H1 (cell line): ENCODE data around the gene KRT9. TPM values are rescaled to one million over a fixed set of nuclear protein-coding genes. Genes with fewer than 3 reads are reported as not detected.

ENCODE experiments used
- CTCF ChIA-PET: fragments of 300-600 bp; sonication (Branson Sonifier 250); formaldehyde crosslinking; loops from one replicate; lab custom pipeline; 2021; ENCODE audit not compliant: partially characterized antibody; lab: Charles Lee
- POLR2A ChIA-PET: fragments of 300-600 bp; sonication (Branson Sonifier 250); formaldehyde crosslinking; loops from one replicate; lab custom pipeline; 2021; ENCODE audit warnings: inconsistent platforms; ENCODE audit not compliant: partially characterized antibody; lab: Charles Lee
- DNase-seq, 2 experiments: peaks; one replicate each; pipeline versions ENCODE4 v3.0.0 to v3.0.0-alpha.2; 2010 to 2022; ENCODE audit warnings: low spot score in 2 of 2, low read depth in 1 of 2, mixed read lengths in 1 of 2
- FAIRE-seq: peaks from 2 replicates; lab custom pipeline; 2011; peaks lifted over from hg19 to GRCh38; lab: Jason Lieb, UNC
- H2AFZ ChIP-seq: 2 replicates; pipeline ENCODE4 v1.8.1; 2012; ENCODE audit warnings: low read length, inconsistent platforms
- H2AK5ac ChIP-seq: 2 replicates; pipeline ENCODE4 v1.6.1; 2013; ENCODE audit warnings: low read depth, low read length
- H2BK120ac ChIP-seq: replicated peaks from 2 replicates; pipeline ENCODE3; 2013; ENCODE audit warnings: low read depth, low read length, inconsistent platforms
- H2BK12ac ChIP-seq: 2 replicates; pipeline ENCODE4 v1.6.1; 2013; ENCODE audit warnings: low read depth, low read length
- H2BK15ac ChIP-seq: 2 replicates; pipeline ENCODE4 v1.6.1; 2013; ENCODE audit warnings: low read length
- H2BK20ac ChIP-seq: 2 replicates; pipeline ENCODE4 v1.6.1; 2013; ENCODE audit warnings: low read length
- H2BK5ac ChIP-seq: 2 replicates; pipeline ENCODE4 v1.6.1; 2013; ENCODE audit warnings: low read depth, low read length
- H3K14ac ChIP-seq: 2 replicates; pipeline ENCODE4 v1.6.1; 2013; ENCODE audit warnings: inconsistent platforms; ENCODE audit not compliant: insufficient read length
- H3K18ac ChIP-seq: 2 replicates; pipeline ENCODE4 v1.6.1; 2013; ENCODE audit warnings: low read length; ENCODE audit errors: extremely low read depth
- H3K23ac ChIP-seq: 2 replicates; pipeline ENCODE4 v1.6.1; 2013; ENCODE audit warnings: inconsistent platforms; ENCODE audit not compliant: insufficient read length
- H3K23me2 ChIP-seq: 2 replicates; pipeline ENCODE4 v1.6.1; 2013; ENCODE audit warnings: low read depth, low read length
- H3K27ac ChIP-seq: 2 replicates; pipeline ENCODE4 v1.6.1; 2011; ENCODE audit warnings: low read depth, low read length, inconsistent platforms
- H3K27me3 ChIP-seq, 4 experiments: replicated peaks in 1 of 4; 1 replicate in 1 of 4; 2 replicates in 3 of 4; pipeline versions ENCODE4 v1.6.1 to v1.8.1; 2011 to 2013; ENCODE audit warnings: low read length in 3 of 4, mild to moderate bottlenecking in 3 of 4, inconsistent platforms in 2 of 4, mixed read lengths in 2 of 4, moderate library complexity in 1 of 4; ENCODE audit not compliant: control insufficient read depth in 3 of 4, insufficient read depth in 3 of 4; ENCODE audit errors: extremely low read depth in 1 of 4
- H3K36me3 ChIP-seq, 4 experiments: 2 replicates each; pipeline versions ENCODE4 v1.6.1 to v1.8.1; 2011 to 2013; ENCODE audit warnings: mild to moderate bottlenecking in 4 of 4, low read length in 3 of 4, moderate library complexity in 2 of 4, control low read depth in 1 of 4, inconsistent platforms in 1 of 4; ENCODE audit not compliant: insufficient read depth in 4 of 4, control insufficient read depth in 2 of 4
- H3K4ac ChIP-seq: replicated peaks from 2 replicates; pipeline ENCODE3; 2013; ENCODE audit warnings: low read length, low read depth, mixed read lengths, inconsistent platforms; ENCODE audit not compliant: insufficient read length
- H3K4me1 ChIP-seq, 4 experiments: replicated peaks in 1 of 4; 1 replicate in 1 of 4; 2 replicates in 3 of 4; pipeline versions ENCODE4 v1.6.1 to v1.8.1; 2011 to 2013; ENCODE audit warnings: low read length in 3 of 4, inconsistent platforms in 2 of 4, mixed read lengths in 1 of 4; ENCODE audit not compliant: insufficient read depth in 4 of 4, control insufficient read depth in 3 of 4
- H3K4me2 ChIP-seq, 2 experiments: 2 replicates each; pipeline versions ENCODE4 v1.6.1 to v1.8.1; 2011 to 2013; ENCODE audit warnings: low read depth in 2 of 2, low read length in 2 of 2, control low read depth in 1 of 2, inconsistent platforms in 1 of 2, mild to moderate bottlenecking in 1 of 2; ENCODE audit not compliant: insufficient read depth in 1 of 2
- H3K4me3 ChIP-seq, 4 experiments: fragments of 200-600, 300-600 bp in 1 of 4; sonication (generic), shearing (Covaris generic), sonication (Bioruptor Twin) in 1 of 4; 2 replicates each; pipeline versions ENCODE4 v1.5.1 to v1.8.1; 2011 to 2016; ENCODE audit warnings: low read length in 4 of 4, low read depth in 3 of 4, control low read depth in 2 of 4, inconsistent platforms in 2 of 4, mild to moderate bottlenecking in 2 of 4, mixed read lengths in 1 of 4, moderate library complexity in 1 of 4; ENCODE audit not compliant: insufficient read depth in 2 of 4; ENCODE audit errors: extremely low read depth in 1 of 4
- H3K56ac ChIP-seq: replicated peaks from 2 replicates; pipeline ENCODE3; 2013; ENCODE audit warnings: low read depth, mild to moderate bottlenecking, mixed read lengths, low read length, inconsistent platforms; ENCODE audit not compliant: insufficient read length
- H3K79me1 ChIP-seq: 2 replicates; pipeline ENCODE4 v1.6.1; 2013; ENCODE audit warnings: low read depth, low read length, control low read depth
- H3K79me2 ChIP-seq, 2 experiments: 2 replicates each; pipeline versions ENCODE4 v1.6.1 to v1.8.1; 2012 to 2013; ENCODE audit warnings: low read length in 2 of 2, mild to moderate bottlenecking in 2 of 2, inconsistent platforms in 1 of 2; ENCODE audit not compliant: insufficient read depth in 2 of 2, control insufficient read depth in 1 of 2
- H3K9ac ChIP-seq, 4 experiments: replicated peaks in 1 of 4; 1 replicate in 1 of 4; 2 replicates in 3 of 4; pipeline versions ENCODE4 v1.6.1 to v1.8.1; 2011 to 2013; ENCODE audit warnings: low read depth in 3 of 4, low read length in 3 of 4, control low read depth in 2 of 4, mild to moderate bottlenecking in 2 of 4, moderate library complexity in 2 of 4, inconsistent platforms in 1 of 4; ENCODE audit errors: extremely low read depth in 1 of 4
- H3K9me3 ChIP-seq, 2 experiments: 2 replicates each; pipeline versions ENCODE4 v1.6.1 to v1.8.1; 2012 to 2013; ENCODE audit warnings: mild to moderate bottlenecking in 2 of 2, moderate library complexity in 2 of 2, control low read depth in 1 of 2, inconsistent platforms in 1 of 2, low read depth in 1 of 2, low read length in 1 of 2, mixed read lengths in 1 of 2; ENCODE audit not compliant: insufficient read depth in 2 of 2
- H4K20me1 ChIP-seq, 2 experiments: replicated peaks in 1 of 2; 2 replicates each; pipeline versions ENCODE3 to v1.8.1; 2011 to 2013; ENCODE audit warnings: inconsistent platforms in 2 of 2, low read length in 2 of 2, mild to moderate bottlenecking in 1 of 2; ENCODE audit not compliant: insufficient read depth in 2 of 2, control insufficient read depth in 1 of 2
- H4K5ac ChIP-seq: 2 replicates; pipeline ENCODE4 v1.6.1; 2013; ENCODE audit warnings: low read length, low read depth, mixed read lengths, inconsistent platforms; ENCODE audit not compliant: insufficient read length
- H4K8ac ChIP-seq: 2 replicates; pipeline ENCODE4 v1.8.0; 2013; ENCODE audit warnings: mild to moderate bottlenecking, moderate library complexity, low read length, inconsistent platforms; ENCODE audit not compliant: insufficient read depth; ENCODE audit errors: extremely low read depth
- H4K91ac ChIP-seq: replicated peaks from 2 replicates; pipeline ENCODE3; 2013; ENCODE audit warnings: low read length, mixed read lengths, inconsistent platforms; ENCODE audit not compliant: insufficient read length
- BACH1 ChIP-seq: IDR thresholded peaks from 2 replicates; pipeline ENCODE4 v1.6.1; 2012; ENCODE audit warnings: low read length, improper control_type of control experiment
- KDM4A ChIP-seq: IDR thresholded peaks from one replicate; pipeline ENCODE4 v1.7.1; 2012; ENCODE audit warnings: low read depth, mild to moderate bottlenecking, moderate library complexity, low read length, inconsistent platforms; ENCODE audit not compliant: severe bottlenecking
- RXRA ChIP-seq: IDR thresholded peaks from 2 replicates; pipeline ENCODE4 v1.6.1; 2011; ENCODE audit warnings: low read depth, mild to moderate bottlenecking, low read length, moderate library complexity; ENCODE audit not compliant: insufficient read depth
- WGBS, 2 experiments: shearing (Covaris generic) in 1 of 2; methylation state at CpG; one replicate each; pipeline versions ENCODE4 v1.1.6 to v1.1.7; 2013 to 2015; ENCODE audit warnings: low lambda C conversion rate in 2 of 2, mixed read lengths in 2 of 2, inconsistent platforms in 1 of 2, low coverage in 1 of 2, missing lambda C conversion rate in 1 of 2; ENCODE audit not compliant: insufficient replicate concordance in 2 of 2, insufficient coverage in 1 of 2, insufficient read length in 1 of 2; ENCODE audit errors: extremely low coverage in 1 of 2, missing lambda C conversion rate in 1 of 2; 5-methylcytosine and 5-hydroxymethylcytosine counted together
- polyA plus RNA-seq, 7 experiments: library from polyadenylated mRNA; depleted of rRNA in 3 of 7; stranded (reverse) in 5 of 7; unstranded in 2 of 7; fragments of >200 nt in 5 of 7; fragments of 200-250 nt in 2 of 7; gene quantifications; 1 replicate in 5 of 7; 2 replicates in 1 of 7; 4 replicates in 1 of 7; pipeline versions ENCODE4 v1.2.1 to v1.2.3, GENCODE V29; 2011 to 2013; ENCODE audit warnings: missing spikeins in 2 of 7, mixed read lengths in 2 of 7
- total RNA-seq: library from RNA; stranded (reverse); fragmentation: NEBNext Ultra II Directional; extraction: Animal tissue kit (Norgen Biotek cat#: 25700); gene quantifications from 2 replicates; pipeline ENCODE4 v1.2.1, GENCODE V29; 2021

Gene KRT9
- total and polyA plus RNA-seq, 2 of the 8 experiments (the other 6 are each of a cell fraction or from before 2014, with no cell fraction given), result not detected

DNA sequence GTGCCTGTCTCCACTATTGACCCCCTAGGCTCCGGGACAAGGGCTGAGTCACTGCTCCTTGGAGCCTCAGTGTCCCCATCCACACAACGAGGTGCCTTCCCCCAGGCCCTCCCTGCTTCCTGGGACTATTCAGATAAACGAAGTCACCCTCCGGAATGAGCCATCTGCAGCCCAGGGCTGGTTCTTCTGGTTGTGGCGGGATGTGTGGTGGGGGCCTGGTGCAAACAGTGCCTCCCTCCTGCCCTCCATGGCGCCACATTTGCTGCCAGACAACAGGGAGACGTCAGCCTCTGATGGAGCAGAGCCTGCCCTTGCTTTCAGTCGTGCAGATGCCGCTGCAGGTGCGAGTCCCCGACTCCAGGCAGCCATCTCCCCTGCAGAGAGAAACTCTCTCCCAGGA lies 45.8 kb upstream of the KRT9 start:
- no peaks in the 10 kb centered on the region for H3K36me3 ChIP-seq
- H3K14ac ChIP-seq, result no peak overlapping the region
- H2BK5ac ChIP-seq, result no peak overlapping the region
- H2BK12ac ChIP-seq, result no peak overlapping the region
- H4K8ac ChIP-seq, result 0 out of 2 replicates have a peak overlapping the region, but pooled peaks have one; percentile 68
- no peak overlapping the region for H2AFZ ChIP-seq
- H2BK20ac ChIP-seq, result no peak overlapping the region
- peak overlapping the region; percentile 42 for H4K91ac ChIP-seq
- no peak overlapping the region for H3K23ac ChIP-seq
- H3K79me1 ChIP-seq, result no peaks in the 10 kb centered on the region
- no peak overlapping the region for H2BK120ac ChIP-seq
- H3K9ac ChIP-seq, result no peak overlapping the region
- DNase-seq, result no peak
- ChIA-PET POLR2A (no interaction called here), CTCF (interaction anchor here (1.2 to 14.5 kb wide), 4 partner anchors 7 to 32 kb away, joined by 3 to 103 read pairs (median 8); no protein-coding TSS in a partner anchor)
- no peaks in the 10 kb centered on the region for H3K23me2 ChIP-seq
- no peaks in the 10 kb centered on the region for H4K20me1 ChIP-seq
- H3K4ac ChIP-seq, result no peak overlapping the region
- H3K4me3 ChIP-seq, result no peak overlapping the region
- no peak overlapping the region for H3K56ac ChIP-seq
- H3K18ac ChIP-seq, result no peak overlapping the region
- WGBS, 2 experiments, result 82% methylated on average over 9 of the region's 11 CpGs; no CpG with 5 or more reads in 1 of the 2 experiments
- no peak overlapping the region for H4K5ac ChIP-seq
- TF ChIP-seq RXRA, result no peak
- TF ChIP-seq BACH1, result no peak
- no peak for TF ChIP-seq KDM4A
- TF ChIP-seq, all 59 proteins: peak for 0
- no peak for FAIRE-seq
- H2AK5ac ChIP-seq, result no peak overlapping the region
- H3K4me1 ChIP-seq, result peaks cover 0 to 4% (median 2%) of the 10 kb centered on the region in 4 experiments; a peak in 3 of 7 replicates
- H3K79me2 ChIP-seq, result no peaks in the 10 kb centered on the region
- no peak overlapping the region for H3K4me2 ChIP-seq
- H3K27me3 ChIP-seq, result no peaks in the 10 kb centered on the region
- 0 out of 2 replicates have a peak overlapping the region, but pooled peaks have one; percentile 46 for H2BK15ac ChIP-seq
- no peak overlapping the region for H3K27ac ChIP-seq
- no peaks in the 10 kb centered on the region for H3K9me3 ChIP-seq
